Measurements from ENCODE around the gene RAB7A. TPM values are rescaled to one million over a fixed set of nuclear protein-coding genes. Genes with fewer than 3 reads are reported as not detected.
"Not testable (repeated sequence)": the region's sequence is repeated elsewhere in the genome, so short reads cannot be mapped to it uniquely, and the experiment has no call there.

RAB7A gene
- total and polyA plus RNA-seq, 2 experiments from 2014 or later, result 89.8 to 156 TPM

DNA sequence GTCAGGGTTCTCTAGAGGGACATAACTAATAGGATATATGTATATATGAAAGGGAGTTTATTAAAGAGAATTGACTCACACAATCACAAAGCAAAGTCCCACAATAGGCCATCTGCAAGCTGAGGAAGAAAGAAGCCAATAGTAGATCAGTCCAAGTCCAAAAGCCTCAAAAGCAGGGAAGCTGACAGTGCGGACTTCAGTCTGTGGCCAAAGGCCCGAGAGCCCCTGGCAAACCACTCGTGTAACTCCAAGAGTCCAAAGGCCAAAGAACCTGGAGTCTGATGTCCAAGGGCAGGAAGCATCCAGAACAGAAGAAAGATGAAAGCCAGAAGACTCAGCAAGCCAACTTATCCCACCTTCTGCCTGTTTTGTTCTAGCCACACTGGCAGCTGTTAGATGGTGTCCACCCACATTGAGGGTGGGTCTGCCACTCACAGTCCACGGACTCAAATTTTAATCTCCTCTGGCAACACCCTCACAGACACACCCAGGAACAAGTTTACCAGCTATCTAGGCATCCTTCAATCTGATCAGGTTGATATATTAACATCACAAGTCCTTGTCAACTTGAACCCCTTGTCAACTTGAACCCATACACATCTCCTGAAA, 99.2 kb downstream of the RAB7A start (continued):
- no peak for TF ChIP-seq REST (IDR thresholded peaks at IDR 0.05; ENCODE audit: unreplicated experiment)
- TF ChIP-seq CREB1 (CRISPR knock-in tag; IDR thresholded peaks at IDR 0.05; ENCODE audit: low read depth), result no peak
- TF ChIP-seq ZNF462 (CRISPR knock-in tag; IDR thresholded peaks at IDR 0.05), result no peak

DNA sequence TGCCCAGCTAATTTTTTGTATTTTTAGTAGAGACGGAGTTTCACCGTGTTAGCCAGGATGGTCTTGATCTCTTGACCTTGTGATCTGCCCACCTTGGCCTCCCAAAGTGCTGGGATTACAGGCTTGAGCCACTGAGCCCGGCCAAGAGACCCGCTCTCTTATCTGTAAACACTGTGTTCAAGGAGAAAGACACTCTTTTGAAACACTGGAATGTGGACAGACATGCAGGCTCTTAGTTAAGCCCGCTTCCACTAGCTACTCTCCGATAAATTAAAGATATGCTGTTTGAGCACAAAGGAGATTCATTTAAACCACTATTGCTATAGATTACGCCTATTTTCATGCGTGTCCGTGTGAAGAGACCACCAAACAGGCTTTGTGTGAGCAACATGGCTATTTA, 103.1 kb downstream of the RAB7A start:
- not testable (repeated sequence) for H3K4me3 ChIP-seq; H3K27me3 ChIP-seq (ENCODE audit: insufficient read depth); H3K4me1 ChIP-seq (ENCODE audit: insufficient read depth); H3K27ac ChIP-seq (ENCODE audit: low read depth); H4K20me1 ChIP-seq (replicated peaks; ENCODE audit: insufficient read depth); H3K4me2 ChIP-seq; H3K9me2 ChIP-seq (ENCODE audit: insufficient read depth); ATAC-seq; H3K79me2 ChIP-seq (replicated peaks; ENCODE audit: insufficient read depth); H3K36me3 ChIP-seq (ENCODE audit: insufficient read depth); DNase-seq (ENCODE audit: low spot score); H3K27ac Mint-ChIP-seq; H3K9me3 Mint-ChIP-seq; H3K4me3 Mint-ChIP-seq; H3K36me3 Mint-ChIP-seq (ENCODE audit: low read depth); H3K4me1 Mint-ChIP-seq; H3K27me3 Mint-ChIP-seq (ENCODE audit: insufficient read depth, low read depth, poor library complexity); H2AFZ ChIP-seq; H3F3A ChIP-seq (replicated peaks; ENCODE audit: low read depth)

DNA sequence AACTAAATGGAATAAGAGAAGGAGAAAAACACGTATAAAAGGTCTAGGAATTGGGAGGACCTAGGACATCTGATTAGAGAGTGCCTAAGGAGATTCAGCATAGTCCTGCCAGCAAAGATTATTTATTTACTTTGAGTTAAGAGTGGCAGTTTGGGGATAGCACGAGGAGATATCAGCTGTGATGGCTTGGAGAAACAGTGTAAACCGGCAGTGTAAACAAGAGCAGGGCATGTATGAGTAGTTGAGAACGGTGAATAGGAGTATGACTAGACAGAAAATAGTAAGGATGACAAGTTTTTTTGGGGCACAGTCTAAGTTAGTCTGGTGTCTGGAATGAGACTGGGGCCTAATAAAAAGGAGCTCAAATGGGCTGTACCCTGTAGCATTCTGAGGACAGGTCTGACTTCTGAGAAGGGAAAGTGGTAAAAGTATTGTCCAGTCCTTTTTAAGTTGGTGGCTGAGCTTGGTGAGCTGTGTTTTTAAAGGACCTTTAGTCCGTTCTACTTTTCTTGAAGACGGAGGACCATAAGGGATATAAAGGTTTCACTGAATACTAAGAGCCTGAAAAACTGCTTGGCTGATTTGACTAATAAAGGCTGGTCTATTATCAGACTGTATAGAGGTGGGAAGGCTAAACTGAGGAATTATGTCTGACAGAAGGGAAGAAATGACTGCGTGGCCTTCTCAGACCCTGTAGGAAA, 104.1 kb downstream of the RAB7A start:
- not testable (repeated sequence) for H3K27ac Mint-ChIP-seq; H3K4me2 ChIP-seq; H3K4me1 Mint-ChIP-seq; H2AFZ ChIP-seq; H3K36me3 ChIP-seq (ENCODE audit: insufficient read depth); H3K9me3 Mint-ChIP-seq; H3K27me3 ChIP-seq (ENCODE audit: insufficient read depth); H3K27ac ChIP-seq (ENCODE audit: low read depth); H3K4me1 ChIP-seq (ENCODE audit: insufficient read depth); H4K20me1 ChIP-seq (replicated peaks; ENCODE audit: insufficient read depth); H3K4me3 Mint-ChIP-seq; H3K36me3 Mint-ChIP-seq (ENCODE audit: low read depth); H3F3A ChIP-seq (replicated peaks; ENCODE audit: low read depth); H3K79me2 ChIP-seq (replicated peaks; ENCODE audit: insufficient read depth); ATAC-seq; DNase-seq (ENCODE audit: low spot score); H3K4me3 ChIP-seq; H3K9me2 ChIP-seq (ENCODE audit: insufficient read depth); H3K27me3 Mint-ChIP-seq (ENCODE audit: insufficient read depth, low read depth, poor library complexity)

DNA sequence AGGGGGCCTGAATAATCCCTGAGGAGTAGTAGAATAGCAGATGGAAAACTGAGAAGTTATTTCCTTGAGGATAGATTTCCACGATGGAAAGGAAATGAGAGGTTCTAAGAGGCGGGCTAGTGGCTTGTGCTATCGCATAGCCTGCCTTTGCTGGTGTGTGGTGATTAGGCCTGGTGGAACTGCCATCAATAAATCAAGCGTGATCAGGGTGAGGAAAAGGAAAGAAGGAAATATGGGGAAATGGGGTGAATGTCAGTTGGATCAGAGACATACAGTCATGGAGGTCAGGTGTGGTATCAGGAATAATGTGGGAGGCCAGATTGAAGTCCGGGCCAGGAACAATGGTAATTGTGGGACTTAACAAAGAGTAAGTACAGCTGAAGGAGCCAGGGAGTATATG, 104.8 kb downstream of the RAB7A start:
- not testable (repeated sequence) for H3K36me3 Mint-ChIP-seq (ENCODE audit: low read depth); H3K9me3 Mint-ChIP-seq; H3K4me3 ChIP-seq; H3K4me1 ChIP-seq (ENCODE audit: insufficient read depth); H3K27me3 ChIP-seq (ENCODE audit: insufficient read depth); H2AFZ ChIP-seq; DNase-seq (ENCODE audit: low spot score); H3K79me2 ChIP-seq (replicated peaks; ENCODE audit: insufficient read depth); H3K36me3 ChIP-seq (ENCODE audit: insufficient read depth); H3K4me2 ChIP-seq; H3K27ac Mint-ChIP-seq; H3K4me1 Mint-ChIP-seq; H3K4me3 Mint-ChIP-seq; H4K20me1 ChIP-seq (replicated peaks; ENCODE audit: insufficient read depth); H3K9me2 ChIP-seq (ENCODE audit: insufficient read depth); ATAC-seq; H3K27ac ChIP-seq (ENCODE audit: low read depth); H3F3A ChIP-seq (replicated peaks; ENCODE audit: low read depth); H3K27me3 Mint-ChIP-seq (ENCODE audit: insufficient read depth, low read depth, poor library complexity)
